GM18520 (cell line): ENCODE data around the gene HERC4.
"Not testable (repeated sequence)": the region's sequence is repeated elsewhere in the genome, so short reads cannot be mapped to it uniquely, and the experiment has no call there.

Source experiments
- ATAC-seq: cut with Tn5 transposase; IDR thresholded peaks from one replicate; pipeline ENCODE4 v1.9.1; 2021; ENCODE audit not compliant: unreplicated experiment

Gene HERC4

DNA sequence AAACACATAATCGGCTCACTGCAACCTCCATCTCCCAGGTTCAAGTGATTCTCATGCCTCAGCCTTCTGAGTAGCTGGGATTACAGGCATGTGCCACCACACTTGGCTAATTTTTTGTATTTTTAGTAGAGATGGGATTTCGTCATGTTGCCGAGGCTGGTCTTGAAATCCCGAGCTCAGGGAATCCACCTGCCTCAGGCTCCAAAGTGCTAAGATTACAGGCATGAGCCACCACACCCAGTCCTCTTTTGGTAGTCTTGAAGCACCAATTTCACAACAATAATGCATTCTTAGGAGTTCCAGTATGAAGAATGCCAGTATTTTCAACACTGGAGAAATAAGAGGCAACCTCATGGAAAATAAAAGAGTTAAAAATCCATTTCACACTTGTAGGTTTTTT is 109.0 kb downstream of the HERC4 start:
- not testable (repeated sequence) for ATAC-seq

- ATAC-seq, result no peak
Observed at GRCh38 chr10:67965456-67965855, 109.6 kb downstream of the HERC4 start.

GRCh38 chr10:67959839-67960476 is 115.1 kb downstream of the HERC4 start:
- ATAC-seq, result no peak

DNA sequence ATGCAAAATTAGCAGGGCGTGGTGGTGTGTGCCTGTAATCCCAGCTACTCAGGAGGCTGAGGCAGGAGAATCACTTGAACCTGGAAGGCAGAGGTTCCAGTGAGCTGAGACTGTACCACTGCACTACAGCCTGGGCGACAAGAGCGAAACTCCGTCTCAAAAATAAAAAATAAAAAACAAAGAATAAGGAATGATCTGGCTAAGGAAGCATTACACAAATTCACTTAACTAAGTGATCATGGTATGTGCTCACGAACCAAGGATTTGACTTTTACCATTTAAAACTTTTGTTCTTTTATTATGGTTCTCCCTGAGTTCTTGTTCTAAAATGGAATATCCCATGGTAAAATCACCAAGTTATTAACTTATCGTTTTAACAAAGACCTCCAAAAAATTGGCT is 119.5 kb downstream of the HERC4 start:
- no peak for ATAC-seq

- ATAC-seq, result no peak
Observed at GRCh38 chr10:67943917-67944316, 131.2 kb downstream of the HERC4 start.

DNA sequence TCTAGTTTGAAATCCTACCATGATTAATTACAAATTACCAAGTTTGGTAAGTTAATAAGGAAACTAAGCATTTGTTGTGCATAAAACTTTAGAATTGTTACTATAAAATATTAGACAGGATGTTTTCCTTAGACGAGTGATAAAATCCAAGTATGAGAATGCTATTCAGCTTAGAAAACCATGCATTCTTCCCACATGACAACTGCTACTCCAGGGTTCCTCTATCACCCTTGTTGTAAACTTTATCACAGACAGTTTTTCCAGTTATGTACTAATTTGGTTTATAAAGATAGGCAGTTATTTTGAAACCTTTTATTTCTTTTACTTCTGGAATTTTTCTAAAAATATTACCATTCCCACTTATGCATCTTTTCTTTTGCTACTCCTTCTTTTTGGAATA is 138.7 kb downstream of the HERC4 start:
- no peak for ATAC-seq

DNA sequence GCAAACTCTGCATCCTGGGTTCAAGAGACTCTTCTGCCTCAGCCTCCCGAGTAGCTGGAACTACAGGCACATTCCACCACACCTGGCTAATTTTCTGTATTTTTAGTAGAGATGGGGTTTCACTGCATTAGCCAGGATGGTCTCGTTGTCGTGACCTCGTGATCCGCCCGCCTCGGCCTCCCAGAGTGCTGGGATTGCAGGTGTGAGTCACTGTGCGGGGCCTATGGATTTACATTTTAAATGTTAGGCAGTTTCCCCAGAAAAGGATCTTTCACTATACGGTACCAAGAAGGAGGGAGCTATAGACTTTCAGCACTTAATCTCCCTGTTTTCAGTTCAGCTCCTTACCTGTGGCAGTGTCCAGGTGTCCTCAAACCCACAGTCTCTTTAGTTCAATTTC is 139.9 kb downstream of the HERC4 start:
- ATAC-seq, result no peak

DNA sequence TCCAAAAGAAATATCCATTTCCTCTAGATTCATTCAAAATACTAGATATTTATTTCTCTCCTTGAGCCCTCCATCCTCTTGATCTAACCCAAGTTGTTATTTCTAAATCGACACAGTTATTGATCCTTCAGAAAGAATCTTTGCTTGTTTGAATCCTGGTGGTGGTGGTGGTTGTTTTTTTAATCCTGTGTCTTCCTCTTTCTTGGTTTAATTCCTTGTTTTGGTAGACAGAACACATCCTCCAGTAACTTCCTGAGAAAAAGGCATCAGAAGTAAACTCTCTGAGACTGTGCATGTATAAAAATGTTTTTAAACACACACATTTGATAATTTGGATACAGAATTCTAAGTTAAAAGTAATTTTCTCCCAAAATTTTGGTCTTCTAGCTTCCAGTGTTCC is 140.7 kb downstream of the HERC4 start:
- no peak for ATAC-seq

DNA sequence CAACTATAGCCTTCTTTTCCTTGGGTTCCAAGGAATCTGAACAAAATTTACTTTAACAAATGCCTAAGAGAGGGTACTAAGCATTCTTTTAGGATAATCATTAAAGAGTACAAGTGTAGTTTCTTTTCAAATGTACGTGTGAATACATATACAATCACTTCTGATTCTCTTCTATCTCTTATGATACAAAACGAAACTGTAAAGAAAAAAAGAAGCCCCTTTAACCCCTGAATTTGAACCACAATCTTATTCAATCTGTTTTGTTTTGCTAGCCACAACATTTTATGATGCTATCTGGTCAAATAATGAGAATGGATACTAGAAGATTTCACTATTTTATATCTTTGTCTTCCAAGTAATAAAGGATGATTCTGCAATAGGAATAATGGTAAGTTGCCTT is 141.9 kb downstream of the HERC4 start:
- ATAC-seq, result no peak

DNA sequence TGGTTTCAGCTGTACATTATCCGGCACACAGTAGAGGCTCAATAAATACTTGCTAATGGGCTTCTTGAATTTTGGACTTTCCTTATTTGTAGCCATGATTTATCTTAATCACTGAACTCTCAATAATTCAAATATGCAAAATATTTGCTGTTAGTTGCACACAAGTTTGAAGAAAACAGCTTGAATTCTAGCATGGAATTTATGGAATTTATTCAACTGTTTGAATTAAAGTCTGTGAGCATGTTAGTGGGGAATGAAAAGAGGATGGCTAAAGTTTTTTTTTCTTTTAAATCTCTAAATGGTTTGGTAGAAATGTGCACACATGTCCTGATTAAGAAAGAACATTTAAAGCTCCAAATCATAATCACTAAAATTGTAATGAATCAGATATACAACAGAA is 148.1 kb downstream of the HERC4 start:
- ATAC-seq, result no peak

- no peak for ATAC-seq
Observed at GRCh38 chr10:67925449-67926005, 149.6 kb downstream of the HERC4 start.

DNA sequence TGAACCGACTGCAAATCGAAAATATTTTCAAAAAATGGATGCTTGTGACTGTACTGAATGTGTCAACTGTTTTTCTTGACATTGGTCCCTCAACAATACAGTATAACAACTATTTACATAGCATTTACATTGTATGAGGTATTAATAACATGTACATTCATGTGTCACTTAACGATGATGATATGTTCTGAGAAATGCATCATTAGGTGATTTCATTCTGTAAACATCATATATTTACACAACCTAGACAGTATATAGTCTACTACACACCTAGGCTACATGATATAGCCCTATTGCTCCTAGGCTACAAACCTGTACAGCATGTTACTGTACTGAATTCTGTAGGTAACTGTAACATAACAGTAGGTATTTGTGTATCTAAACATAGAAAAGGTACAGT is 150.9 kb downstream of the HERC4 start:
- ATAC-seq, result no peak

DNA sequence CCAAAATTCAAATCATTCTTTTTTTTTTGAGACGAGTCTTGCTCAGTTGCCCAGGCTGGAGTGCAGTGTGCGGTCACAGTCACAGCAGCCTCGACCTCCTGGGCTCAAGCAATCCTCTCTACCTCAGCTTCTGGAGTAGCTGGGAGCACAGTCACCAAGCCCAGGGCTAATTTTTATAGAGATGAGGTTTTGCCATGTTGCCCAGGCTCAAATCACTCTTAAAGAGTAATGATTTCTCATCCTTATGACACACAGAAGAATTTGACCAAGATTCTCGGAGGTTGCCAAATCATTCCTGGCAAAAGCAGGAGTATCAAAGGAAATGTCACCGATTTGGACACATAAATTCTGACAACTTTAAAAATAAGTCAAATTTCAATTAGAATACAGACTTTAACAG is 151.5 kb downstream of the HERC4 start:
- no peak for ATAC-seq

GRCh38 chr10:67921065-67921464 is 154.0 kb downstream of the HERC4 start:
- no peak for ATAC-seq

- no peak for ATAC-seq
Observed at GRCh38 chr10:67917679-67918078, 157.4 kb downstream of the HERC4 start.

DNA sequence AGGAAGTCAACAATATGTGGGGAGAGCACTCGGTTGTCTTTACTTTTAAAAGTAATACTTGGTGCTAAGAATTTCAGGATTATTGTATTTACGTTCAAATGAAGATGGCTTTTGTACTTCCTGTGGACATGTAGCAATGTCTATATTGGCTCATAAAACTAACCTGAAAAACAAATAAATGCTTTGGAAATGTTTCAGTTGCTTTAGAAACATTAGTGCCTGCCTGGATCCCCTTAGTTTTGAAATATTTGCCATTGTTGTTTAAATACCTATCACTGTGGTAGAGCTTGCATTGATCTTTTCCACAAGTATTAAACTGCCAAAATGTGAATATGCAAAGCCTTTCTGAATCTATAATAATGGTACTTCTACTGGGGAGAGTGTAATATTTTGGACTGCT is 157.9 kb downstream of the HERC4 start:
- no peak for ATAC-seq

GRCh38 chr10:67914777-67915340 is 160.2 kb downstream of the HERC4 start:
- ATAC-seq, result no peak

DNA sequence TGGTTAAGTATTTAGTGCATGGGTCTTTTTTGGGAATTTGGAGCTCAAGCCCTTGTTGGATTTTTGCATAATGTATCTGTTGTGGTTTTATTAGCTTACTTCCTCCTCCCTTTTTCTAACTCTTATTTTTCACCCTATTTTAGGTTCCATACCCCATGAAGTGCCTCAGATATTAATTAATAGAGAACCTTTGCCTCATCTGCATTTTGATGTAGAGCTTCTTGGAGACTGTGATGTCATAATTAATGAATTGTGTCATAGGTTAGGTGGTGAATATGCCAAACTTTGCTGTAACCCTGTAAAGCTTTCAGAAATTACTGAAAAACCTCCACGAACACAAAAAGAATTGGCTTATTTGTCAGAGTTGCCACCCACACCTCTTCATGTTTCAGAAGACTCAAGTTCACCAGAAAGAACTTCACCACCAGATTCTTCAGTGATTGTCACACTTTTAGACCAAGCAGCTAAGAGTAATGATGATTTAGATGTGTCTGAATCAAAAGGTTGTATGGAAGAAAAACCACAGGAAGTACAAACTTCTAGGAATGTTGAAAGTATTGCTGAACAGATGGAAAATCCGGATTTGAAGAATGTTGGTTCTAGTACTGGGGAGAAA is 162.6 kb downstream of the HERC4 start:
- ATAC-seq, result no peak

GRCh38 chr10:67903581-67903980 is 171.5 kb downstream of the HERC4 start:
- ATAC-seq, result no peak

GRCh38 chr10:67893637-67894036 is 181.4 kb downstream of the HERC4 start:
- no peak for ATAC-seq

DNA sequence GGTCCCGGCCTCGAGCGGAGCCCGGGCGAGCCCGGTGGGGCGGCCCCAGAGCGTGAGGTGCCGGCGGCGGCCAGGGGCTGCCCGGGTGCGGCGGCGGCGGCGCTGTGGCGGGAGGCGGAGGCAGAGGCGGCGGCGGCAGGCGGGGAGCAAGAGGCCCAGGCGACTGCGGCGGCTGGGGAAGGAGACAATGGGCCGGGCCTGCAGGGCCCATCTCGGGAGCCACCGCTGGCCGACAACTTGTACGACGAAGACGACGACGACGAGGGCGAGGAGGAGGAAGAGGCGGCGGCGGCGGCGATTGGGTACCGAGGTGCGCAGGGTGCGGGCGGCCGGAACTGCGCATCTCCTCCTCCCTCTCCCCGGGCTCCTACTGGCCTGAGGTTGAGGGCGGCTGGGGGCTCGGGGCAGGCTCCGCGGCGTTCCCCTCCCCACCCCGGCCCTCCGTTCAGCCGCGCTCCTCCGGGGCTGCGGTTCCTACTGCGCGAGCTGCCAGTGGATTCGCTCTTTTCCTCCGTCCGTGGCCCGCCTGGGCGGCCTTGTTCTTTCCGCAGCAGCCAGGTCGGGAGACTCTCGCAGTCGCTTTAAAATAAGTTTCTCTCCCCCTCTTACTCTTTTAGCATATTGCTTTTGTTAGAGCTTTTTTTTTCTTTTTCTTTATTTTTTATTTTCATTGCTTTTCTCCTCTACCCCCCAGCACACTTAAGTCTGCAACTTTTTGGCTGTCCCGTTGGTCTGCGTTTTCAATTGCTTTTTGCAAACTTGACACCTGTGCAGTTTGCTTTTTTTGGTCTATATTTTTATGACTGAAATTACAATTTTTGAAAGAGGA is 190.0 kb downstream of the HERC4 start:
- ATAC-seq, result peak; percentile 32
